HepG2 (cell line): Measurements from ENCODE around the gene ZSCAN21. TPM values are rescaled to one million over a fixed set of nuclear protein-coding genes. Genes with fewer than 3 reads are reported as not detected.

ENCODE experiments used
- CBFB ChIP-seq: sonication (generic); formaldehyde crosslinking; IDR thresholded peaks from 2 replicates; pipeline ENCODE4 v1.4.0; 2020; ENCODE audit warnings: missing genetic modification reagents
- FOXK1 ChIP-seq: sonication (generic); formaldehyde crosslinking; IDR thresholded peaks from 2 replicates; pipeline ENCODE4 v1.4.0; 2020; ENCODE audit warnings: low read depth, missing genetic modification reagents, borderline replicate concordance
- MAFF ChIP-seq: IDR thresholded peaks from 2 replicates; pipeline ENCODE4 v1.6.1; 2011; ENCODE audit warnings: low read depth, low read length, improper control_type of control experiment
- TRIM24 ChIP-seq: sonication (generic); formaldehyde crosslinking; IDR thresholded peaks from 2 replicates; pipeline ENCODE4 v1.8.0; 2022; ENCODE audit warnings: mild to moderate bottlenecking, missing genetic modification reagents
- ZNF674 ChIP-seq: sonication (generic); formaldehyde crosslinking; IDR thresholded peaks from 2 replicates; pipeline ENCODE4 v1.5.0; 2020; ENCODE audit warnings: low read depth, mild to moderate bottlenecking, missing genetic modification reagents
- polyA plus RNA-seq, 8 experiments: library from polyadenylated mRNA; depleted of rRNA in 3 of 8; stranded (reverse) in 7 of 8; unstranded in 1 of 8; fragments of >200 nt; fragmentation: Illumina TruSeq in 4 of 8; extraction: Trizol in 4 of 8; gene quantifications; 2 replicates each; pipeline versions ENCODE4 v1.2.1 to v1.2.3, GENCODE V29; 2011 to 2016; ENCODE audit warnings: low read depth in 4 of 8, missing spikeins in 1 of 8, mixed read lengths in 1 of 8; ENCODE audit not compliant: insufficient read depth in 1 of 8
- total RNA-seq, 5 experiments: library from RNA; depleted of rRNA; stranded (reverse); fragments of >200 nt; fragmentation: Illumina TruSeq; extraction: Trizol; gene quantifications; 2 replicates each; pipeline ENCODE4 v1.2.3, GENCODE V29; 2016; ENCODE audit warnings: low read depth in 1 of 5
- TF ChIP-seq, protein P1 (sequence below): sonication (generic); formaldehyde crosslinking; IDR thresholded peaks from 2 replicates; pipeline ENCODE4 v1.4.0; 2020; ENCODE audit warnings: mild to moderate bottlenecking, missing genetic modification reagents
- TF ChIP-seq, protein P2 (sequence below): sonication (generic); formaldehyde crosslinking; IDR thresholded peaks from 2 replicates; pipeline ENCODE4 v1.4.0; 2020; ENCODE audit warnings: mild to moderate bottlenecking, low read depth, missing genetic modification reagents
- TF ChIP-seq, protein P3 (sequence below): sonication (generic); formaldehyde crosslinking; IDR thresholded peaks from 2 replicates; pipeline ENCODE4 v1.5.1; 2020; ENCODE audit warnings: missing genetic modification reagents, mild to moderate bottlenecking, borderline replicate concordance
- TF ChIP-seq, protein P4 (sequence below): sonication (generic); formaldehyde crosslinking; IDR thresholded peaks from 2 replicates; pipeline ENCODE4 v1.5.0; 2020; ENCODE audit warnings: missing genetic modification reagents

ZSCAN21 gene
- total and polyA plus RNA-seq, 2 of the 13 experiments (the other 11 are each of a cell fraction or from before 2014, with no cell fraction given) = 7.0 to 10.0 TPM

DNA sequence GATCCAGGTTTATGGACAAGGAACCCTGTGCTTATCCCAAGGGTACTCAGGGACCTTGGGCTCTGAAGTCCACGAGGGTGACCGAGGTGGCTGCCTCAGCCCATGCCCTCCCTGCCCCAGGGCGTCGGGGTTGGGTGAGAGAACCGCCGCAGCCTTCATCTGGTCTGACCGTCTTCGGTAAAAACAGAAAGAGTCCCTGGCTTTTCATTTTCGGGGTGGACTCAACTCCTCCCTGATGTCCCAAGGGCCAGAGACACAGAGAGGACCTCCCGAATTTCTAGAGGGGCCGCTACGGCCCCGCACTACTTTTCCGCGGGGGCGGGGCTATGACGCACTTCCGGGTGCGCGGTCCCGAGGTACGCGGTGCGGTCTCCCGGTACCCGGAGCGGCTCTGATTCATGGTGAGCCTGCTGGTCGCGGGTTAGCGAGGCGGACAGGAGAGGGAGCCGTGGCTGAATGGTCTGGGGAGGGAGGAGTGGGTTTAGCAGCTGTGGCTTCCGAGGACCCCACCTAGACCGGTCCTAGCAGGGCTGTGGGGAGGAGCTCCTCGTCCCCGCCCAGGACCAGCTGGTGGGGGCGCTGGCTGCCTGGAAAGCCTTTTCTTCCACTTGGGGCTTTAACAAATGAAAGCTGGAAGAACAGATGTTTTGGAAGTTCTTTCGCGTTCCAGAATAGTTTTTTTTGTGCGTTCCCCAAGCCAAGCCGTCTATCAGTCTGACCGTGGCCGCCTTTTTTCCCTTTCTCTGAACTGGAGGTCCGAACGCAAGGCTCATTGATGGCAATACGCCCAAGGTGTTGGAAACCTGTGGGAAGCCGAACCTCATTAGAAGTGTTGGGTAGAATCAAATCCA, at the start of gene ZSCAN21 (continued):
- TF ChIP-seq, protein P1, sequence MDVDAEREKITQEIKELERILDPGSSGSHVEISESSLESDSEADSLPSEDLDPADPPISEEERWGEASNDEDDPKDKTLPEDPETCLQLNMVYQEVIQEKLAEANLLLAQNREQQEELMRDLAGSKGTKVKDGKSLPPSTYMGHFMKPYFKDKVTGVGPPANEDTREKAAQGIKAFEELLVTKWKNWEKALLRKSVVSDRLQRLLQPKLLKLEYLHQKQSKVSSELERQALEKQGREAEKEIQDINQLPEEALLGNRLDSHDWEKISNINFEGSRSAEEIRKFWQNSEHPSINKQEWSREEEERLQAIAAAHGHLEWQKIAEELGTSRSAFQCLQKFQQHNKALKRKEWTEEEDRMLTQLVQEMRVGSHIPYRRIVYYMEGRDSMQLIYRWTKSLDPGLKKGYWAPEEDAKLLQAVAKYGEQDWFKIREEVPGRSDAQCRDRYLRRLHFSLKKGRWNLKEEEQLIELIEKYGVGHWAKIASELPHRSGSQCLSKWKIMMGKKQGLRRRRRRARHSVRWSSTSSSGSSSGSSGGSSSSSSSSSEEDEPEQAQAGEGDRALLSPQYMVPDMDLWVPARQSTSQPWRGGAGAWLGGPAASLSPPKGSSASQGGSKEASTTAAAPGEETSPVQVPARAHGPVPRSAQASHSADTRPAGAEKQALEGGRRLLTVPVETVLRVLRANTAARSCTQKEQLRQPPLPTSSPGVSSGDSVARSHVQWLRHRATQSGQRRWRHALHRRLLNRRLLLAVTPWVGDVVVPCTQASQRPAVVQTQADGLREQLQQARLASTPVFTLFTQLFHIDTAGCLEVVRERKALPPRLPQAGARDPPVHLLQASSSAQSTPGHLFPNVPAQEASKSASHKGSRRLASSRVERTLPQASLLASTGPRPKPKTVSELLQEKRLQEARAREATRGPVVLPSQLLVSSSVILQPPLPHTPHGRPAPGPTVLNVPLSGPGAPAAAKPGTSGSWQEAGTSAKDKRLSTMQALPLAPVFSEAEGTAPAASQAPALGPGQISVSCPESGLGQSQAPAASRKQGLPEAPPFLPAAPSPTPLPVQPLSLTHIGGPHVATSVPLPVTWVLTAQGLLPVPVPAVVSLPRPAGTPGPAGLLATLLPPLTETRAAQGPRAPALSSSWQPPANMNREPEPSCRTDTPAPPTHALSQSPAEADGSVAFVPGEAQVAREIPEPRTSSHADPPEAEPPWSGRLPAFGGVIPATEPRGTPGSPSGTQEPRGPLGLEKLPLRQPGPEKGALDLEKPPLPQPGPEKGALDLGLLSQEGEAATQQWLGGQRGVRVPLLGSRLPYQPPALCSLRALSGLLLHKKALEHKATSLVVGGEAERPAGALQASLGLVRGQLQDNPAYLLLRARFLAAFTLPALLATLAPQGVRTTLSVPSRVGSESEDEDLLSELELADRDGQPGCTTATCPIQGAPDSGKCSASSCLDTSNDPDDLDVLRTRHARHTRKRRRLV = no peak
- TF ChIP-seq CBFB (0 out of 2 replicates have a peak, but pooled peaks have one; percentile 39), TRIM24 (CRISPR knock-in tag) (no peak), ZNF674 (CRISPR knock-in tag) (no peak), FOXK1 (peak; percentile 40; the same call in 1 of the 2 replicates), MAFF (no peak)
- TF ChIP-seq, protein P2, sequence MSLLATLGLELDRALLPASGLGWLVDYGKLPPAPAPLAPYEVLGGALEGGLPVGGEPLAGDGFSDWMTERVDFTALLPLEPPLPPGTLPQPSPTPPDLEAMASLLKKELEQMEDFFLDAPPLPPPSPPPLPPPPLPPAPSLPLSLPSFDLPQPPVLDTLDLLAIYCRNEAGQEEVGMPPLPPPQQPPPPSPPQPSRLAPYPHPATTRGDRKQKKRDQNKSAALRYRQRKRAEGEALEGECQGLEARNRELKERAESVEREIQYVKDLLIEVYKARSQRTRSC (CRISPR knock-in tag) = no peak
- TF ChIP-seq, protein P3, sequence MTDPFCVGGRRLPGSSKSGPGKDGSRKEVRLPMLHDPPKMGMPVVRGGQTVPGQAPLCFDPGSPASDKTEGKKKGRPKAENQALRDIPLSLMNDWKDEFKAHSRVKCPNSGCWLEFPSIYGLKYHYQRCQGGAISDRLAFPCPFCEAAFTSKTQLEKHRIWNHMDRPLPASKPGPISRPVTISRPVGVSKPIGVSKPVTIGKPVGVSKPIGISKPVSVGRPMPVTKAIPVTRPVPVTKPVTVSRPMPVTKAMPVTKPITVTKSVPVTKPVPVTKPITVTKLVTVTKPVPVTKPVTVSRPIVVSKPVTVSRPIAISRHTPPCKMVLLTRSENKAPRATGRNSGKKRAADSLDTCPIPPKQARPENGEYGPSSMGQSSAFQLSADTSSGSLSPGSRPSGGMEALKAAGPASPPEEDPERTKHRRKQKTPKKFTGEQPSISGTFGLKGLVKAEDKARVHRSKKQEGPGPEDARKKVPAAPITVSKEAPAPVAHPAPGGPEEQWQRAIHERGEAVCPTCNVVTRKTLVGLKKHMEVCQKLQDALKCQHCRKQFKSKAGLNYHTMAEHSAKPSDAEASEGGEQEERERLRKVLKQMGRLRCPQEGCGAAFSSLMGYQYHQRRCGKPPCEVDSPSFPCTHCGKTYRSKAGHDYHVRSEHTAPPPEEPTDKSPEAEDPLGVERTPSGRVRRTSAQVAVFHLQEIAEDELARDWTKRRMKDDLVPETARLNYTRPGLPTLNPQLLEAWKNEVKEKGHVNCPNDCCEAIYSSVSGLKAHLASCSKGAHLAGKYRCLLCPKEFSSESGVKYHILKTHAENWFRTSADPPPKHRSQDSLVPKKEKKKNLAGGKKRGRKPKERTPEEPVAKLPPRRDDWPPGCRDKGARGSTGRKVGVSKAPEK (CRISPR knock-in tag) = no peak
- TF ChIP-seq, protein P4, sequence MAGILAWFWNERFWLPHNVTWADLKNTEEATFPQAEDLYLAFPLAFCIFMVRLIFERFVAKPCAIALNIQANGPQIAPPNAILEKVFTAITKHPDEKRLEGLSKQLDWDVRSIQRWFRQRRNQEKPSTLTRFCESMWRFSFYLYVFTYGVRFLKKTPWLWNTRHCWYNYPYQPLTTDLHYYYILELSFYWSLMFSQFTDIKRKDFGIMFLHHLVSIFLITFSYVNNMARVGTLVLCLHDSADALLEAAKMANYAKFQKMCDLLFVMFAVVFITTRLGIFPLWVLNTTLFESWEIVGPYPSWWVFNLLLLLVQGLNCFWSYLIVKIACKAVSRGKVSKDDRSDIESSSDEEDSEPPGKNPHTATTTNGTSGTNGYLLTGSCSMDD (CRISPR knock-in tag) = no peak
